Measurements from ENCODE around the gene CAPN9.

CAPN9 gene

DNA sequence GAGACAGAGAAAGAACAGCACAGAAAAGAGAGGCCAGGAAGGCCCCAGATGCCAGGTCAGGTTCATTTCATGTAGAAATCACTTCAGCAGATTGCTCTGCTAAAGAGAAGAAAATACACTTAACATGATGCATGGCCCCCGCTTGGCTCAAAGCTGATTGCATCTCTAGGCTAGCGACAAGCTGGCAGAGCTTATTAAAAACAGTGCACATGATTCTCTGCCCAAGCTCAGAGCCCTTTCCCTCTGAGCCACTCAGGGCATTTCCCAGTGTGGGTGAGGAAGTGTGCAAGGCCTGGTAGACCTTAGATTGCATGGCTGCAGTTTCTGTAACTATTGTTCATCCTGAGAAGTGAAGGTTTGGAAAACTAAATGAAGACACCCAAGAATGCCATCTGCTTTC, 3.3 kb upstream of the CAPN9 start:
- DNase-seq (ENCODE audit: low read depth): no peak
- TF ChIP-seq, protein P1, sequence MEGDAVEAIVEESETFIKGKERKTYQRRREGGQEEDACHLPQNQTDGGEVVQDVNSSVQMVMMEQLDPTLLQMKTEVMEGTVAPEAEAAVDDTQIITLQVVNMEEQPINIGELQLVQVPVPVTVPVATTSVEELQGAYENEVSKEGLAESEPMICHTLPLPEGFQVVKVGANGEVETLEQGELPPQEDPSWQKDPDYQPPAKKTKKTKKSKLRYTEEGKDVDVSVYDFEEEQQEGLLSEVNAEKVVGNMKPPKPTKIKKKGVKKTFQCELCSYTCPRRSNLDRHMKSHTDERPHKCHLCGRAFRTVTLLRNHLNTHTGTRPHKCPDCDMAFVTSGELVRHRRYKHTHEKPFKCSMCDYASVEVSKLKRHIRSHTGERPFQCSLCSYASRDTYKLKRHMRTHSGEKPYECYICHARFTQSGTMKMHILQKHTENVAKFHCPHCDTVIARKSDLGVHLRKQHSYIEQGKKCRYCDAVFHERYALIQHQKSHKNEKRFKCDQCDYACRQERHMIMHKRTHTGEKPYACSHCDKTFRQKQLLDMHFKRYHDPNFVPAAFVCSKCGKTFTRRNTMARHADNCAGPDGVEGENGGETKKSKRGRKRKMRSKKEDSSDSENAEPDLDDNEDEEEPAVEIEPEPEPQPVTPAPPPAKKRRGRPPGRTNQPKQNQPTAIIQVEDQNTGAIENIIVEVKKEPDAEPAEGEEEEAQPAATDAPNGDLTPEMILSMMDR (IDR thresholded peaks at IDR 0.05; ENCODE audit: insufficient read depth, low read depth, low read length, missing control alignments): no peak
- H3K4me3 ChIP-seq (ENCODE audit: low read depth, low read length): no peak overlapping the region

DNA sequence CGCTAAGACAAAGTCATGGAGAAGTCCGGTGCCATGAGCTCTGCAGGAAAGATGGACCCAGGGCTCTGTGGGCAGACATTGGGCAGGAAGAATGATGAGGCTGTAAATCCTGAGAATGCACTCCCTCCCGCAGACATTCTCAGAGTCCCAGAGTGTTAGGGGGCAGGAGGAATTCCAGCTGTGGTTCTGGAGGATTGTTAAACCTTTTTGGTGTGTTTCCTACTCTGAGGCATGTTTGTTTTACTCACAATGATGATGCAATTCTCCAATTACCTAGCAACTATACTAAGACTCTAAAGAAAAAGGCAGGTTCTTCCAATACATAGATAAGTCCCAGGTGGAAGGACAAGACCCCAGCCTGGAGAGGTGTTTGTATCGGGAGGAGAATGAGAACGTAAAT, 2.8 kb upstream of the CAPN9 start:
- no peak overlapping the region for H3K4me3 ChIP-seq (ENCODE audit: low read depth, low read length)
- TF ChIP-seq, protein P1 (IDR thresholded peaks at IDR 0.05; ENCODE audit: insufficient read depth, low read depth, low read length, missing control alignments): no peak
- no peak for DNase-seq (ENCODE audit: low read depth)

DNA sequence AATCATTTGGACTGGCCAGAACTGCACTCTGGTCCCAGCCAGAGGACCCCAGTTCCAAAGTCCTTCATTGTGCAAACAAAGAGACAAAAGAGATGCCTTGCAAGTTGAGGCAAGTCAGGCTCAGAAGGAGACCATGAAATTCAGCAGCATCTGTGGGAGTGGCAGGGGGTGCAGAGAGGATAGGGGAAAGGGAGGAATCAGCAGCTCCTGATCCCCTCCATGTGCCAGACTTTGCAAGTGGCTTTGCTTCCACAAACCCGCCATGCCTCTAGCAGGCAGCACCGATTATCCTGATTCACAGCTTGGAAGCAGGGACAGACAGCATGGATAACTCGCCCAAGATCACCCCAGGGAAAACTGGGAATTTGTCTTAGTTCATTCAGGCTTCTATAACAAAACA, 2.1 kb upstream of the CAPN9 start:
- no peak overlapping the region for H3K4me3 ChIP-seq (ENCODE audit: low read depth, low read length)
- TF ChIP-seq, protein P1 (IDR thresholded peaks at IDR 0.05; ENCODE audit: insufficient read depth, low read depth, low read length, missing control alignments): no peak
- no peak for DNase-seq (ENCODE audit: low read depth)

DNA sequence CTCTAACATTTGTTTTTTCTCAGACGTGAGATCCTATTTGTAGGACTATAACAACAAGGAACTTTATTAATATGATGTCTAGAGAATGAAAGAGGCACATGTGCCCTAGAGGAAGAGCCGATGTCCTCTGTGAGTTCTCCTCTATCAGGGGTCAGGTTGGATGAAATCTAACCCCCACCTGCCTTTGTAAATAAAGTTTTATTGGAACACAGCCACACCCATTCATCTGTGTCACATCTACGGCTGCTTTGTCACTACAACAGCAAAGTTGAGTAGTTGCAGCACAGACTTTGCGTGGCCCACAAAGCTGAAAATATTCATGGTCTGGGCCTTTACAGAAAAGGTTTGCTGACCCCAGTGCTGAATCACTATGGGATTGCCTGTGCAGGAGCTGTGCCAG, 571 bp upstream of the CAPN9 start:
- no peak for DNase-seq (ENCODE audit: low read depth)

DNA sequence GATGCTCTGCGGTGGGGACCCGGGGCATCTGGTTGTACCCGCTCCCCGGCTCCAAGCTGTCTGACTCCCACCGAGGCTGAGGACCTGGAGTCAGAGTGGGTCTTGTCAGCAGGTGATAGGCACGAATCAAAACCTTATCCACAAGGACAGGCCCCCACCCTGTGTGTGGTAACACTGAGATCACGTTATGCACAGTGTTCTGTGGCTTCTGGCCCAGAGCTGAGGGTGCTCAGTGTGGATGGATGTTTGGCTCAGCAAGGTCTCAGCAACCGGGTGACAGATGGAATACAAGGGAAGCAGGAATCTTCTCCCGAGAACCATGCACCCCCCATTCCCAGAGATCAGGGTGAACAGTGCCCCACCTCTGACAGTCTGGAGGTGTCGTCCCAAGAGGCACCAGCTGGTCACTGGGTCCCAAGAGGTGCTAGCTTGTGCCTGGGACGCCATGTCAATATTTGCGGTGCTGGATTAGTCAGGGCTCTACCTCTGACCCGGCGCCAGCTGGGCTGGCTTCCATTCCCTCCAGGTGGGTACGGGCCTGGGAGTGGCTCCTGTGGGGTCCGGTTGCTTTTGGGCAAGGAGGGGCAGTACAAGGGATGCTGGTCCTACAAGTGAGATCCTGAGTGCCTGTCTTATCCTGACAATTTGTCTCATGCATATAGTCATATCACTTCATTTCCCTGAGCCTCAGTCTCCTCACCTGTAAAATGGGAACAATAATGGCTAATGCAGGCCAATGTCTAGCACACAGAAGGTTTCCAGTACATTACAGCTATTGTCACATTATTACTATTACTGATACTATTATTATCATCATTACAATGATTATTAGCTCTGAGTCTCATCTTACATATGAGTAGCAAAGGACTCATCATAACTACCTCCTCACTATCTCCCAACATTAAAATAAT, 957 bp downstream of the CAPN9 start:
- TF ChIP-seq, protein P1 (IDR thresholded peaks at IDR 0.05; ENCODE audit: insufficient read depth, low read depth, low read length, missing control alignments): no peak
- no peak for DNase-seq (ENCODE audit: low read depth)

More for the DNA sequence above, 571 bp upstream of the CAPN9 start:
- no peak overlapping the region for H3K4me3 ChIP-seq (ENCODE audit: low read depth, low read length)
- TF ChIP-seq, protein P1 (IDR thresholded peaks at IDR 0.05; ENCODE audit: insufficient read depth, low read depth, low read length, missing control alignments): no peak

DNA sequence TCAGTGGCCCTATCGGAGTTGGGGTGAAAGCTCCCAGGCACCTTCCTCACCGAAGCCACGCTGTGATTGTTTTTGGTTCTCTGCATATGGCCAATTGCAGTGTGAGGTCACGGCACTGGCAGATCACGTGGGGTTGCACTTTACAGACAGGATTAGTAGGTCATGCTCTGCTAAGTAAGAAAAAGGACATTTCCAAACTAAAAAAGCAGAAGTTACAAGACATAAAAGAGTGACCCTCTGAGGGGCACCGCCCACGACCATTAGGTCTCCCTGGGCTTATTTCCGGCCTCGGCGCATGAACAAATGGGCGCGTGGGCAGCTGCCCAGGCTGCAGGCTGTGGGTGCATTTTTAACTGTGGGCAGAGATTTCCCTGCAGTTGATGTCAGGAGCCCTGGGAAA, 2.0 kb downstream of the CAPN9 start:
- no peak overlapping the region for H3K4me3 ChIP-seq (ENCODE audit: low read depth, low read length)
- TF ChIP-seq, protein P1 (IDR thresholded peaks at IDR 0.05; ENCODE audit: insufficient read depth, low read depth, low read length, missing control alignments): no peak
- DNase-seq (ENCODE audit: low read depth): peak; percentile 9

More for the DNA sequence above, 957 bp downstream of the CAPN9 start:
- H3K4me3 ChIP-seq (ENCODE audit: low read depth, low read length): no peak overlapping the region

Measured in GM12865 (cell line).